Erythroblast (primary cell): ENCODE results near the gene GMDS.
"Not testable (repeated sequence)": the region's sequence is repeated elsewhere in the genome, so short reads cannot be mapped to it uniquely, and the experiment has no call there.

Experiments
- DNase-seq, 2 experiments: peaks; one replicate each; lab custom pipeline; 2025; lab: John Stamatoyannopoulos, UW
- GATA1 ChIP-seq: IDR thresholded peaks from 2 replicates; pipeline ENCODE4 v1.6.1; 2011; ENCODE audit warnings: low read depth, mild to moderate bottlenecking, control low read depth, low read length, moderate library complexity
- POLR2A ChIP-seq: IDR thresholded peaks from 2 replicates; pipeline ENCODE4 v1.6.1; 2011; ENCODE audit warnings: mild to moderate bottlenecking, low read length

Gene GMDS

GRCh38 chr6:1700278-1700967 is 545.0 kb downstream of the GMDS start:
- DNase-seq, result no peak
- no peak for TF ChIP-seq POLR2A
- TF ChIP-seq GATA1, result no peak

GRCh38 chr6:1698527-1698926 is 546.9 kb downstream of the GMDS start:
- TF ChIP-seq POLR2A (no peak), GATA1 (no peak)
- DNase-seq, result no peak

GRCh38 chr6:1697688-1698351 is 547.6 kb downstream of the GMDS start:
- TF ChIP-seq GATA1 (no peak), POLR2A (no peak)
- DNase-seq, result no peak

- TF ChIP-seq POLR2A (no peak), GATA1 (no peak)
- no peak for DNase-seq
These were observed 548.9 kb downstream of the GMDS start for GRCh38 chr6:1696463-1696850.

GRCh38 chr6:1695546-1696462 is 549.6 kb downstream of the GMDS start:
- DNase-seq, result no peak
- TF ChIP-seq GATA1, result no peak
- no peak for TF ChIP-seq POLR2A

- not testable (repeated sequence) for DNase-seq
These were observed 553.6 kb downstream of the GMDS start for GRCh38 chr6:1691828-1692227.

GRCh38 chr6:1690656-1691055 is 554.7 kb downstream of the GMDS start:
- DNase-seq, result not testable (repeated sequence)

GRCh38 chr6:1689141-1689540 is 556.3 kb downstream of the GMDS start:
- DNase-seq, result no peak
- TF ChIP-seq POLR2A (no peak), GATA1 (no peak)

- no peak for DNase-seq
- TF ChIP-seq POLR2A, result no peak
- TF ChIP-seq GATA1, result no peak
These were observed 557.0 kb downstream of the GMDS start for GRCh38 chr6:1688396-1688795.

- no peak for TF ChIP-seq GATA1
- TF ChIP-seq POLR2A, result no peak
These were observed 558.0 kb downstream of the GMDS start for GRCh38 chr6:1687402-1687801.

GRCh38 chr6:1686117-1687098 is 559.0 kb downstream of the GMDS start:
- DNase-seq, result peak in 1 of 2 experiments; percentile 9
- no peak for TF ChIP-seq POLR2A
- no peak for TF ChIP-seq GATA1

More at GRCh38 chr6:1687402-1687801, 558.0 kb downstream of the GMDS start:
- DNase-seq, result no peak

GRCh38 chr6:1679688-1680068 is 565.7 kb downstream of the GMDS start:
- DNase-seq, result no peak
- no peak for TF ChIP-seq POLR2A
- no peak for TF ChIP-seq GATA1
